Karpas-422 (cell line): ENCODE measurements around the gene RAB22A. TPM values are rescaled to one million over a fixed set of nuclear protein-coding genes. Genes with fewer than 3 reads are reported as not detected.

Experiments used
- DNase-seq: peaks from one replicate; pipeline ENCODE4 v3.0.0-alpha.2; 2015
- H2AFZ ChIP-seq: fragments of 200-600 bp; sonication (generic); 2 replicates; pipeline ENCODE4 v1.6.1; 2014; ENCODE audit warnings: antibody characterized with exemption, low read length, mixed read lengths
- H3K27ac ChIP-seq: fragments of 200-600 bp; sonication (generic); 2 replicates; pipeline ENCODE4 v1.5.1; 2014; ENCODE audit warnings: mild to moderate bottlenecking, low read length, moderate library complexity
- H3K27me3 ChIP-seq: fragments of 200-600 bp; sonication (generic); 2 replicates; pipeline ENCODE4 v1.6.1; 2014; ENCODE audit warnings: low read length, mixed read lengths
- H3K36me3 ChIP-seq: fragments of 200-600 bp; sonication (generic); 2 replicates; pipeline ENCODE4 v1.6.1; 2014; ENCODE audit warnings: low read length, mixed read lengths; ENCODE audit not compliant: insufficient read depth
- H3K4me1 ChIP-seq: fragments of 200-600 bp; sonication (generic); 2 replicates; pipeline ENCODE4 v1.6.1; 2014; ENCODE audit warnings: mild to moderate bottlenecking, low read length, mixed read lengths
- H3K4me2 ChIP-seq: fragments of 200-600 bp; sonication (generic); 2 replicates; pipeline ENCODE4 v1.6.1; 2014; ENCODE audit warnings: low read length, low read depth, mild to moderate bottlenecking; ENCODE audit not compliant: poor library complexity, severe bottlenecking
- H3K4me3 ChIP-seq: fragments of 200-600 bp; sonication (generic); 2 replicates; pipeline ENCODE4 v1.5.1; 2014; ENCODE audit warnings: mild to moderate bottlenecking, antibody characterized with exemption, low read length, mixed read lengths
- H3K79me2 ChIP-seq: fragments of 200-600 bp; sonication (generic); 2 replicates; pipeline ENCODE4 v1.6.1; 2014; ENCODE audit warnings: mild to moderate bottlenecking, low read length, mixed read lengths
- H3K9ac ChIP-seq: fragments of 200-600 bp; sonication (generic); 2 replicates; pipeline ENCODE4 v1.6.0; 2014; ENCODE audit warnings: low read length
- H3K9me2 ChIP-seq: fragments of 200-600 bp; sonication (generic), shearing (Covaris generic); replicated peaks from 2 replicates; pipeline ENCODE4 v1.6.0; 2014; ENCODE audit warnings: mild to moderate bottlenecking, low read length, moderate library complexity; ENCODE audit not compliant: insufficient read depth
- H3K9me3 ChIP-seq: fragments of 300-700, 200-600 bp; sonication (generic); 2 replicates; pipeline ENCODE4 v1.6.1; 2014; ENCODE audit warnings: low read length, mixed read lengths
- H4K20me1 ChIP-seq: fragments of 200-600 bp; sonication (generic); 2 replicates; pipeline ENCODE4 v1.6.1; 2014; ENCODE audit warnings: mild to moderate bottlenecking, antibody characterized with exemption, low read length, low read depth; ENCODE audit not compliant: insufficient read depth
- total RNA-seq: library from RNA; depleted of rRNA; stranded (reverse); fragments of >200 nt; shearing (Covaris generic); gene quantifications from 2 replicates; pipeline ENCODE4 v1.2.3, GENCODE V29; 2014; ENCODE audit warnings: low replicate concordance

The RAB22A gene
- total RNA-seq, 1 experiment from 2014 or later = 11.8 TPM

GRCh38 chr20:58340151-58340550, 30.6 kb downstream of the RAB22A start:
- Histone ChIP-seq H3K9me2 (no peaks in the 10 kb centered on the region), H3K4me3 (no peak overlapping the region), H3K27me3 (no peaks in the 10 kb centered on the region), H3K4me1 (peaks cover 10% of the 10 kb centered on the region), H4K20me1 (no peaks in the 10 kb centered on the region), H3K27ac (no peak overlapping the region), H3K36me3 (no peaks in the 10 kb centered on the region), H3K9me3 (no peaks in the 10 kb centered on the region), H3K9ac (no peak overlapping the region), H2AFZ (no peak overlapping the region), H3K79me2 (peaks cover 77% of the 10 kb centered on the region), H3K4me2 (no peak overlapping the region)
- DNase-seq = no peak

GRCh38 chr20:58340853-58341252, 31.3 kb downstream of the RAB22A start:
- Histone ChIP-seq H3K9me2 (no peaks in the 10 kb centered on the region), H3K9ac (no peak overlapping the region), H3K4me2 (no peak overlapping the region), H4K20me1 (no peaks in the 10 kb centered on the region), H3K4me3 (no peak overlapping the region), H3K36me3 (no peaks in the 10 kb centered on the region), H3K79me2 (peaks cover 71% of the 10 kb centered on the region), H3K4me1 (peaks cover 10% of the 10 kb centered on the region), H3K9me3 (no peaks in the 10 kb centered on the region), H3K27ac (no peak overlapping the region), H2AFZ (no peak overlapping the region), H3K27me3 (no peaks in the 10 kb centered on the region)
- DNase-seq = no peak

DNA sequence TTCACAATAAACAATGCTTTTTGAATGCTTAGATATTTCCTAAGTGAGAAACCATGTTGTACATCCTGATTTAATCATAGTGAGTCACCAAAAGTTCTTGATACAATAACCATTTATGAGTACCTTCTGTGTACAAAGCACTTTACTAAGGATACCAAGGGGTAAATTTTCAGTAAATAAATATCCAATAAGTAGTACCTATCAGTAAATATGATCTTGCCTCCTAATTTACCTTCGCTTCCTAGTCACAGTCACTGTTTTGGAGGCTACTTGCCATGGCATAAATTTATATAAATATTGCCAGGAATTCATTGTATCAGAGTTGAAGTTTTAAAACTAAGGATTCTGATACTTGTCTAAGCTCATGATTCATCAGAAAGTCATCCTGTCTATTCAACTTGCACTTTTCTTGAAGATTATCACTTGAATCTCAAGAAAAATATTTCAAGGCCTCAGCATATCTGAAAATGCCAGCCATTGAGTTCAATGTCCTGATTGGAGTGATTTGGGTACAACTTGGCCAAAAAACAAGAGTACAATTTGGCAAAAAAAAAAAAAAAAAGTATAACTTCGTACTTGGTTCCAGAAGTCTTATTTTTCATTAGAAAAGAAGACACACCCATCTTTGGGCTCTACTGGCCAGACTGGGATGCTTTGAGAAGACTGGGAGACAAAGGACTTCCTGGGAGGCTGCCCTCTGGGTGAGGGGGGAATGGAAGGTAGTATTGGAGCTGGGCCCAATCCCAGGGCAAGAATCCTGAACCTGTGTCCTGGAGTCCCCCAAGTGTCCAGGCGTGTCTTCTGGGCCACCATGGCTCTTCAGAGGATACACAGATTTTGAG, 32.8 kb downstream of the RAB22A start:
- Histone ChIP-seq H3K4me2 (no peak overlapping the region), H2AFZ (no peak overlapping the region), H3K9me3 (no peaks in the 10 kb centered on the region), H3K4me1 (peaks cover 10% of the 10 kb centered on the region), H4K20me1 (no peaks in the 10 kb centered on the region), H3K9me2 (no peaks in the 10 kb centered on the region), H3K79me2 (peaks cover 61% of the 10 kb centered on the region), H3K27me3 (no peaks in the 10 kb centered on the region), H3K4me3 (no peak overlapping the region), H3K9ac (no peak overlapping the region), H3K27ac (no peak overlapping the region), H3K36me3 (no peaks in the 10 kb centered on the region)
- no peak for DNase-seq

DNA sequence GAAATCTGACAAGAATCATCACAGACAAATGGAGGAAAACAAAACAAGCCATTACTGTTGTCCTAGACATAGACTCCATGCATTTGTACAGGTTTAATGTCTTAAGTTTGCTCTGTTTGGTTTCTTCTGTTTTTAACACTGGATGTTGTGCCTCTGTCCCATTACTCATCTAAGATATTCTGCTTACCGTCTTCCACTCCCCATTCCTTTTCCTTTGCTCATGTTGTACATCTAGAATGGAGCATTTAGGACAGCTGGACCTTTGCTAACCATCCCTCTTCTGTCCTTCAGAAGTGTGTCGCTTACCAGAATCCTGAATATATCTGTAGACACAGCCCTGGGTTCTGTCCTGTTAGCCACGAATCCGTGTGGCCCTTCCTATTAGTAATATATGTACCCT, 35.2 kb downstream of the RAB22A start:
- no peak overlapping the region for H3K9ac ChIP-seq
- no peak overlapping the region for H3K4me3 ChIP-seq
- H3K27ac ChIP-seq = no peak overlapping the region
- no peak for DNase-seq
- no peaks in the 10 kb centered on the region for H3K9me2 ChIP-seq
- H3K9me3 ChIP-seq = no peaks in the 10 kb centered on the region
- H4K20me1 ChIP-seq = no peaks in the 10 kb centered on the region
- no peaks in the 10 kb centered on the region for H3K27me3 ChIP-seq
- no peaks in the 10 kb centered on the region for H3K36me3 ChIP-seq
- H3K4me1 ChIP-seq = no peaks in the 10 kb centered on the region
- no peak overlapping the region for H2AFZ ChIP-seq
- H3K4me2 ChIP-seq = no peak overlapping the region
- peaks cover 39% of the 10 kb centered on the region for H3K79me2 ChIP-seq

GRCh38 chr20:58349570-58349969, 40.1 kb downstream of the RAB22A start:
- H3K9me2 ChIP-seq = no peaks in the 10 kb centered on the region
- no peaks in the 10 kb centered on the region for H3K9me3 ChIP-seq
- H3K27ac ChIP-seq = no peak overlapping the region
- peaks cover under 1% of the 10 kb centered on the region; the same call in 1 of the 2 replicates for H3K79me2 ChIP-seq
- H3K4me2 ChIP-seq = no peak overlapping the region
- H3K4me1 ChIP-seq = no peaks in the 10 kb centered on the region
- no peak overlapping the region for H2AFZ ChIP-seq
- H3K36me3 ChIP-seq = 0 out of 2 replicates have a peak, but pooled peaks cover 4% of the 10 kb centered on the region
- no peak overlapping the region for H3K9ac ChIP-seq
- H3K27me3 ChIP-seq = no peaks in the 10 kb centered on the region
- H3K4me3 ChIP-seq = no peak overlapping the region
- DNase-seq = no peak
- H4K20me1 ChIP-seq = no peaks in the 10 kb centered on the region

DNA sequence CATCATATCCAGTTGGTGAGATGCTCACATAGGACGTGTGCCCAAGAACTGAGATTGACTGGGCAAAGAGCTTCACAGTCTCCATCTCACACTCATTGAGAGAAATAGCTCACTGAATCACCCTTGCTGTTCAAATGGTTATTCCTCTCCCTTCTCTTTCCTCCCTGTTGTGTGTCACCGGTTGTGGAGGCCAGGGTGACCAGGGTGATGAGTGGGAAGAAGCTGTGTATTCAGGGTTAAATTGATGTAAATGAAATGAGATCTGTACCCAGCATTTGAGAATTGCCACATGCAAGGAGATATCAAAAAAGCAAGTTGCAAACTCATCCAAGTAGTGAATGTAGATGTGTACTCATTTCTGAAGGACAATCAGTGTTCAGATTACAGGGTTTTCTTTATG, 43.0 kb downstream of the RAB22A start:
- Histone ChIP-seq H3K27ac (no peak overlapping the region), H3K4me1 (no peaks in the 10 kb centered on the region)
- no peak for DNase-seq

DNA sequence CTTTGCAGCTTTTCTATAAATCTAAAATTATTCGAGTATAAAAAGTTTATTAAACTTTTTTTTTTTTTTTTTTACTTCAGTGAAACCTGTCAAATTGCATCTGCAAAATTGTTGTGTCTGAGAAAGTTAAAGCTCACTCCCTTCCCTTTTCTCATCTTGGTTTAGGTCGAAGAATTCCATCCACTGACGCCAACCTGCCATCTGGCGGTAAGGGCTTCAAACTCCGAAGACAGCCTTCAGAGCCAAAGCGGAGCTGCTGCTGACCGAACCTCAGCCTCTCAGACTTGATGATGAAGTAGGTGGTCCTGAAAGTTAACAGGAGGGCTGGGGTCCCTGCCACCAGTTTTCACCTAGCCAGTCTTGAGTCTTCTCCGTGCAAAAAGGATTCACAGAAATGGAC, 49.9 kb downstream of the RAB22A start:
- DNase-seq = no peak
- H3K4me2 ChIP-seq = no peak overlapping the region
- H2AFZ ChIP-seq = no peak overlapping the region
- no peaks in the 10 kb centered on the region for H4K20me1 ChIP-seq
- no peak overlapping the region for H3K27ac ChIP-seq
- H3K9ac ChIP-seq = no peak overlapping the region
- no peaks in the 10 kb centered on the region for H3K9me3 ChIP-seq
- H3K4me1 ChIP-seq = peaks cover 13% of the 10 kb centered on the region
- no peaks in the 10 kb centered on the region for H3K27me3 ChIP-seq
- H3K4me3 ChIP-seq = no peak overlapping the region
- H3K9me2 ChIP-seq = no peaks in the 10 kb centered on the region
- peaks cover 17% of the 10 kb centered on the region for H3K36me3 ChIP-seq
- no peaks in the 10 kb centered on the region for H3K79me2 ChIP-seq

More for the DNA sequence above, 43.0 kb downstream of the RAB22A start:
- no peak overlapping the region for H3K9ac ChIP-seq
- H3K27me3 ChIP-seq = no peaks in the 10 kb centered on the region
- no peak overlapping the region for H3K4me3 ChIP-seq
- H2AFZ ChIP-seq = no peak overlapping the region
- H4K20me1 ChIP-seq = no peaks in the 10 kb centered on the region
- H3K9me3 ChIP-seq = no peaks in the 10 kb centered on the region
- no peaks in the 10 kb centered on the region for H3K9me2 ChIP-seq
- H3K36me3 ChIP-seq = 0 out of 2 replicates have a peak, but pooled peaks cover 4% of the 10 kb centered on the region
- no peak overlapping the region for H3K4me2 ChIP-seq
- no peaks in the 10 kb centered on the region for H3K79me2 ChIP-seq

DNA sequence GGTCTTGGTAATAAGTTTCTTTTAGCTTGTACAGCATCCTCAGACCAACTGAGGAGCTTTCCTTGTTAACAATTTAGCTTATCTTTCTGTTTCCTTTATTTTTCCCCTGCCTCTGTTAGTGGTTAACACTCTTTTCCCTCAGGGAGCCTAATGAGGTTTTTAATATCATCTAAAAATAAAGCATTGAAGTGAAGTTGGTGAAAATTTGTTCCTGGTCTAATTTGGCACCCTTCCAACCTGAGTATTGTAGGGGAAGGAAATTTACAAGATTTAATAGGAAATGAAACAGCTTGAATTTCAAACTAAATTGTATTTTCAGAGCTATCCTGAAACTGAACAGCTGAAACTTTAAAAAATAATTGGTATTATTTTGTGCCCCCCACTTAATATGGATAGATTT, 51.4 kb downstream of the RAB22A start:
- H2AFZ ChIP-seq = no peak overlapping the region
- H3K36me3 ChIP-seq = peaks cover 17% of the 10 kb centered on the region
- peak overlapping the region; percentile 11; the same call in 1 of the 2 replicates for H3K27ac ChIP-seq
- no peak for DNase-seq
- H3K4me2 ChIP-seq = peak overlapping the region; percentile 13
- no peaks in the 10 kb centered on the region for H3K9me3 ChIP-seq
- H3K9me2 ChIP-seq = no peaks in the 10 kb centered on the region
- H4K20me1 ChIP-seq = no peaks in the 10 kb centered on the region
- H3K79me2 ChIP-seq = no peaks in the 10 kb centered on the region
- H3K4me1 ChIP-seq = peaks cover 13% of the 10 kb centered on the region
- no peaks in the 10 kb centered on the region for H3K27me3 ChIP-seq
- H3K9ac ChIP-seq = no peak overlapping the region
- H3K4me3 ChIP-seq = no peak overlapping the region
